LHCN-M2 (cell line): Measurements from ENCODE around the gene UFC1. TPM values are rescaled to one million over a fixed set of nuclear protein-coding genes. Genes with fewer than 3 reads are reported as not detected.
A peak's percentile ranks its signal among the peaks of the same experiment; 100 is the strongest.
"Not testable (repeated sequence)": the region's sequence is repeated elsewhere in the genome, so short reads cannot be mapped to it uniquely, and the experiment has no call there.

Source experiments
- DNase-seq: peaks from one replicate; pipeline ENCODE4 v3.0.0-alpha.2; 2012; ENCODE audit warnings: low read depth
- polyA plus RNA-seq: library from polyadenylated mRNA; unstranded; fragments of >200 nt; gene quantifications from one replicate; pipeline ENCODE4 v1.2.1, GENCODE V29; 2012; ENCODE audit warnings: missing spikeins
- total RNA-seq: library from RNA; depleted of rRNA; stranded (reverse); fragments of >200 nt; gene quantifications from 2 replicates; pipeline ENCODE4 v1.2.3, GENCODE V29; 2014; rRNA removed

UFC1 gene
- total RNA-seq: 50.0 and 90.6 TPM in 2 replicates
- 130 TPM for polyA plus RNA-seq

DNA sequence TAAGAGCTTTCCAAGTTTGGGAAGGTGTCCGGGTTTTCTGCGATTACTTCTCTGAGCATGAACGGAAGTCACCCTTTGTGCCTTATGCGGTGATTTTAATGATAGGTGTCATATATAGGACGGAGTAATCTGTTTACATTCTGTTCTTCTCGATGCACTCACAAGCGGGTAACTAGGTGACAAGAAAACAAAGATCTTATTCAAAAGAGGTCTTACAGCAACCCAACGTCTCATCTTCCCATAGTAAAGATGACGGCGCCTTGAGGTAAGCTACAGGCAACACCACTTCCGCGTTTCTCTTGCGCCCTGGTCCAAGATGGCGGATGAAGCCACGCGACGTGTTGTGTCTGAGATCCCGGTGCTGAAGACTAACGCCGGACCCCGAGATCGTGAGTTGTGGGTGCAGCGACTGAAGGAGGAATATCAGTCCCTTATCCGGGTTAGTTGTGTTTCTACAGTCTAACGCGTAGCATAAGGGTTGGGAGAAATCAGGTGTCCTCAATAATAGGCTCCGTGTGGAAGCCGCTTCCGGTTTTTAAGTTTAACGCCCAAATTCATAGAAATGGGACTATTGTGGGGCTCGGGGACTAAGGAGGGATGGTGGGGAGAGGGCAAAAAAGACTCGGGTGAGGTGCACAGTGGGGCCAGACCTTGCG, at the start of gene UFC1:
Gene UFC1, plus strand, starts transcription at position 297 of the 656 bp plus-strand sequence. Its CDS starts 20 bp downstream, at position 317.
- peak; percentile 88 for DNase-seq

DNA sequence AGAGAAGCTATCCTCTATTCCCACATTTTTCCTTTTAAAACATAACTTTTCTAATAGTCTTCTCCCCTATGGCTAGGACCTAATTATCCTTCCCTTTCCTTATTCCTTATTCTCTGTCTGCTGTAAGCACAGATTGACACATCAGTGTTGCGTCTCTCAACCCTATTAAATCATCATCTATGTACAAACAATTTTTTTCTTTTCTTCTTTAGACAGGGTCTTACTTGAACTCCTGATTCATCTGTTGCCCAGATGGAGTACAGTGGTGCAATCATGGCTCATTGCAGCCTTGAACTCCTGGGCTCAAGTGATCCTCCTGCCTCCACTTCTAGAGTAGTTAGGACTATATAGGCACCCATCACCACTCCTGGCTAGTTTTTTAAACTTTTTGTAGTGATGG, 47.3 kb upstream of the UFC1 start:
- no peak for DNase-seq

DNA sequence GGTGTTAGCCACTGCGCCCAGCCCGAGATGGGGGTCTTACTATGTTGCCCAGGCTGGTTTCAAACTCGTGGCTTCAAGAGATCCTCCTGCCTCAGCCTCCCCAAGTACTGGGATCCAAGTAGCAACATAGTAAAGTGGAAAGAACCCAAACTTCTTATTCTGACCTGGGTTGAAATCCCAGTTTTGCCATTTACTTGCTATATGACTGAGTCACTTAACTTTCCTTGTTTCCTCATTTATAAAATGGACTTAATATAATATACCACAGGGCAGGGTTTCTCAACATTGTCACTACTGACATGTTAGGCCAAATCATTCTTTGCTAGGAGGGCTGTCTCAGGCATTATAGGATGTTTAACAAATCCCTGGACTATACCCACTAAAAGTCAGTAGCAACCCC, 42.7 kb upstream of the UFC1 start:
- no peak for DNase-seq

DNA sequence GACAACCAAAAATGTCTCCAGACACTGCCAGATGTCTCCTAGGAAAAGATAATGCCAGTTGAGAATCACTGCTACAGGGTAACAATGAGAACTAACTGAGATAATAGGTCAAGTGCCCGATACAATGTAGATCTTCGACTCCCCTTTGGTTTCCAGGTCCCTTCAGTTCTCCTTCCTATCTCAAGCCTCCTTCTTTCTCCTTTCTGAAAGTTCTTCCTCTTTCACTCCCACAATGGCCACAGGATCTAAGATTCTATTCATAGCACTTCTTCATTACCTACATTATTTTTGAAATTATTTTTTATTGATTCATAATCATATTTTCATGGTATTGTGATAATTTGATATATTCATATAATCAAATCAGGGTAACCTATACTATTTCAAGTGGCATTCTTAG, 42.3 kb upstream of the UFC1 start:
- DNase-seq: no peak

DNA sequence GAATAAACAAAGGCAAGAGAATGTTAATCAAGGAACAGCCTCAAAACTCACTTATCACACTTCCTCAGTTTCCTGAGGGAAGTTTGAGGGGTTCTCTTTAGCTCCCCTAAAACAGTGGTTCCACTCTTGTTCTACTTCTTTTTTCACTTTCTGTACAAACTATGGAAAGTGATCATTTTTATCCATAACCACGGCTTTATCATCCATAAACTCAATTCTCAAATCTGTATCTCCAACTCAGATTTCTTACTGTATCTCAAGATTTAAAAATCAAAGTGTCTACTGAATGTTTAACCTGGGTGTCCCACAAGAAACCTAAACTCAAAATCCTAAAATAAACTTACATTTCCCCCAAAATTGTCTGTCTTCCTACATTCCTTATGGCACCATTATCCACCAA, 39.9 kb upstream of the UFC1 start:
- DNase-seq: no peak

DNA sequence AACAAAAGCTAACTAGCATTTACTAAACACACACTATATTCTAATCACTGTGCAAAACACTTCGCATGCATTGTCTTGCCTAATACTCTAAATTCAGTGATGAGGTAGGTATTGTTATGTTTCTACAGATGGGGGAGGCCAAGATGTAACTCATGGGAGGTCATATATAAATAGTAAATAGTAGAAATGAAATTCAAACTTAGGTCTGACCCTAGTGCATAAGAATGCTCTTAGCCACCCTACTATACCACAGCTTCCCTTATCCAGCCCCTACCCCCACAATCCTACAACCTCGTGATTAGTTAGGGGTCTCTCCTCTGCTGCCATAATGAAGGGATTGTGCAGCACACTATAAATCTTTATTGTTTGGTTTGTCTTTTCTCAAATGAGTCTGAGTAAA, 39.2 kb upstream of the UFC1 start:
- no peak for DNase-seq

DNA sequence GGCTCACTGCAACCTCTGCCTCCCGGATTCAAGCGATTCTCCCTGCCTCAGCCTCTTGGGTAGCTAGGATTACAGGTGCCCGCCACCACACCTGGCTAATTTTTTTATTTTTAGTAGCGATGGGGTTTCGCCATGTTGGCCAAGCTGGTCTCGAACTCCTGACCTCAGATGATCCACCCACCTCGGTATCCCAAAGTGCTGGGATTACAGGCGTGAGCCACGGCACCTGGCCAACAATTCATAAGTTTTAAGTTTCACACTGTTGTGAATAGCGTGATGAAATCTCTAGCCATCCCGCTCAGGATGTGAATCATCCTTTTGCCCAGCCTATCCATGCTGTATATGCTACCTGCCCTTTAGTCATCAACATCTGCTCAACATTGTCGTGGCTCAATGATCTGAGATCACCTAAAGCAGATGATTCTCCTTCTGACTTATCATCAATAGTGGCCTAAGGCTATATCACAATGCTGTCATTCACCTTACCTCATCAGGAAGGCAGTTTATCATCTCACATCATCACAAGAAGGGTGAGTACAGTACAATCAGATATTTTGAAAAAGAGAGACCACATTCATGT, 38.6 kb upstream of the UFC1 start:
- peak; percentile 83 for DNase-seq

DNA sequence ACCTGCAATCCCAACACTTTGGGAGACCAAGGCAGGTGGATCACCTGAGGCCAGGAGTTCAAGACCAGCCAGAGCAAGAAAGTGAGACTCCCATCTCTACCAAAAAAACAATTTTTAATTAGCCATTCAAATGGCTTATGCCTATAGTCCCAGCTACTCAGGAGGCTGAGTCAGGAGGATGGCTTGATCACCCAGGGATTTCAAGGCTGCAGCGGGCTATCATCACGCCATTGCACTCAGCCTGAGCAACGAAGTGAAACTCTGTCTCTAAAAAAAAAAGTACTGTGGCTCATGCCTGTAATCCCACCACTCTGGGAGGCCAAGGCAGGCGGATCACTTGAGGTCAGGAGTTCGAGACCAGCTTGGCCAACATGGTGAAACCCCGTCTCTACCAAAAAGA, 37.8 kb upstream of the UFC1 start:
- not testable (repeated sequence) for DNase-seq

DNA sequence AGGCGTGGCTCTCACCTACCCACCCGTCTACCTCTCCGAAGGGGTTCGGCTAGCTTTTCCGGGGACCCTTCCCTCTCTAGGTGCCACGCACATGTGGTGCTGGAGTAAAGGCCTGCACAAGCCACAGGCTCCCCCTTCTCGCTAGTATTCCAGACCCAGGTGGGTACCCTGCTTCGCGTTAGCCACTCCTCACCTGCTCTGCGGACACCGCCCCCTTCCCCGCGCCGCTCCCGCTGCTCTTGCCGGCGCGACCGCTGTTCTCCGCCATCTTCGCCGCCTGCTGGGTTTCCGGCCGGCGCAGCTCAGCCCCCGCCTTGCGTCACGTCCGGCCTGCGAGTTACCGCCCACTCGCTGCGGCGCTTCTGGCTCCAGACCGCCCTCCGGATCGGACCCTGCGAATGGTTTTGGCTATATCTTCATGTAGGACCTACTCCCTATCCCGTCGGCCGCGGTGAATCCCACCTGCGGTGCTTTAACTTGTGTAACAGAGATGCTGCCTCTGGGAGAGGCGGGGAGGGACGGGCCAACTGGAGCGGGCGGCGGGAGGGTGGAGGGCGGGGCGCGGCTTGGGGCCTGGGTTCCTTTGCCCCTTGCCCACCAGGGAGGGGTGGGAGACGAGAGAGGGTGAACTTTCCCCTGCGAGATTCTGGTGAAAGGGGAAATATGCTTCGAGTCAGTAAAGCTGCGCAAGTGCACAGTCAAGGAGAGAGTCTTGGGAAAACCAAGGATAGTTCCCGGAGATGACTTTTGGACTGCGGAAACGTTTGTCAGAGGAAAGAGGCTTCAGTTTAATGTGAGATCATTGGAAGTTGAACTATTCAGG, 35.8 kb upstream of the UFC1 start, which contains the start of the genes NIT1 and PFDN2:
Gene NIT1, plus strand, starts transcription at position 347 of the 823 bp plus-strand sequence. Its CDS starts 72 bp downstream, at position 419.
Gene PFDN2, minus strand, starts transcription at position 279 of the 823 bp plus-strand sequence. Its CDS starts 11 bp downstream, at position 268.
- DNase-seq: peak; percentile 76

DNA sequence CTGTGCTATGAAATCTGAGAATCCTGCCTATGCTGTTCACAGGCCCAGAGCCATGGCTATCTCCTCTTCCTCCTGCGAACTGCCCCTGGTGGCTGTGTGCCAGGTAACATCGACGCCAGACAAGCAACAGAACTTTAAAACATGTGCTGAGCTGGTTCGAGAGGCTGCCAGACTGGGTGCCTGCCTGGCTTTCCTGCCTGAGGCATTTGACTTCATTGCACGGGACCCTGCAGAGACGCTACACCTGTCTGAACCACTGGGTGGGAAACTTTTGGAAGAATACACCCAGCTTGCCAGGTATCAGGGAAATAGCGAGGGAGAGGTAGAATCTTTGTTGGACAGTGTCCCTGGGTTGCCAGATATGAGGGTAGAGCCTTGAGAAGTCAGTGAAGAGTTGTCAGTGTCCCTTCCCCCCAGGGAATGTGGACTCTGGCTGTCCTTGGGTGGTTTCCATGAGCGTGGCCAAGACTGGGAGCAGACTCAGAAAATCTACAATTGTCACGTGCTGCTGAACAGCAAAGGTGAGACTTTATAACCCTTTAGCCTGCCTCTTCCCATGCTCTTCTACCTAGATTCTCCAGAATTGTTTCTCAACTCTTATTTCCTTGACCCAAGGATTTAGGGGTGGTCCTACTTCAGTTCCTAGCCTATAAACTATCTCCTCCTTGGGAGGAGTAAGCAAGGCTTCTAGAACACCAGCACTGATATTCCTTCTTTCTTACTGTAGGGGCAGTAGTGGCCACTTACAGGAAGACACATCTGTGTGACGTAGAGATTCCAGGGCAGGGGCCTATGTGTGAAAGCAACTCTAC, 34.5 kb upstream of the UFC1 start:
- DNase-seq: peak; percentile 49

DNA sequence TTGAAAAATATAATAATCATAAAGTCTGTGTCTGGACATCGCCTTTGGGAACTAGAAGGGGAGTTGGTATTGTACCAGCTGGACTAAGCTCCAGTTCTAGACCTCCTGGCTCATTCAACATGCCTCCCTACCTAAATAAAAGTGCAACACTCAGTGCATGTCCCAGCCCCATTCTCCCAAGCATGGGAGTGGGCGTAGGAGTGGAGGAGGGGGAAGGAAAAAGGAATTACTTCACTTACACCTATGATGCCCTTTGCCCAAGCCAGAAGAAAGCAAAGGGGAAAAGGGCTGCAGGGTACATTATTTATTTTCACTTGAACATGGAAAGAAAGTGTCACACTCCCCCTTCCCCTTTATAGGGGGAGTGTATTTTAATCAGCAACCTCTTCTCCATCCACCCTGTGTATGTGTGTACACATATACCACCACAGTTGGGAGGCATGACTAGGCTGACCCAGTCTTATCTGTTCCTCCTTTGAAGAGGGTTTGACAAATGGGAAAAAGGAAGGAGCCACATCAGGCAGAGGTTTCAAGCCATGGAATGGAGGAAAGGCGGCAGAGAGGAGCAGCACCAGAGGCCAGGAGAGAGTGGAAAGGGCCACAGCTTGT, 32.6 kb upstream of the UFC1 start:
- no peak for DNase-seq

DNA sequence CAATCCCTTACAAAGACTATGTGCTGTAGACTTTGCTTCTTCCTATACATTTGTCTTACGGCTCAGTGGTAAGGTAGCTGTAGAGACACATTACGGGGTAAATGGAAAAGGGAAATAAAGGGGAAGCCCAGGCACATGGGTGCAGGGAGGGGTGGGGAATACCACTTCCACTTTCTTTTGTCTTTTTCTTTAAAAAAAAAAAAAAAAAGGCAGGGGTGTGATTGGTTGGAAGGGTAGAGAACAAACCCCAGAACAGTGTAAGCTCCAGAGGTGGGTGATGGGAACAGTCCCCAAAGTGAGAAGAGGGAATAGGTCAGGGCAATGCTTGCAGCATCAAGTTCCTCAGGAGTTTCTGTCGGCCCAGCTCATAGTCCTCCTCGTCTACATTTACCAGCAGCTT, 31.9 kb upstream of the UFC1 start:
- no peak for DNase-seq

DNA sequence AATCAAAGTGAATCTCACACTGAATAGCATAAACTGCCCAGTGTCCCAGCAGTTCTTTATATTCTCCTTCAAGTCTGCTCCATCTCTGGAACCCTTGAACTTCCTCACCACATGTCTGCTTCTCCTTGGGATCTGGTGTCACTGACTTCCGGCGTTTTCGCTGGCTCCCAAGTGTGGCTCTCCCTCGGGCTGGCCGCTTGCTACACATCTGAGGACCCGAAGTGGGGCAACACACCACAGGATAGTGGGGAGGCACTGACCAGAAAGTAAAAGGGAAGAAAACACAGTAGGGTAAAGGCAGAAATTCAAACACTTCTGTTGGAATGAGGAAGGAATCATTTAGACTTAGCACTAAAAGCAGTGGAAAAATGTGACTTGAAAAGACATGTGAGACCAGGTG, 30.8 kb upstream of the UFC1 start:
- no peak for DNase-seq

DNA sequence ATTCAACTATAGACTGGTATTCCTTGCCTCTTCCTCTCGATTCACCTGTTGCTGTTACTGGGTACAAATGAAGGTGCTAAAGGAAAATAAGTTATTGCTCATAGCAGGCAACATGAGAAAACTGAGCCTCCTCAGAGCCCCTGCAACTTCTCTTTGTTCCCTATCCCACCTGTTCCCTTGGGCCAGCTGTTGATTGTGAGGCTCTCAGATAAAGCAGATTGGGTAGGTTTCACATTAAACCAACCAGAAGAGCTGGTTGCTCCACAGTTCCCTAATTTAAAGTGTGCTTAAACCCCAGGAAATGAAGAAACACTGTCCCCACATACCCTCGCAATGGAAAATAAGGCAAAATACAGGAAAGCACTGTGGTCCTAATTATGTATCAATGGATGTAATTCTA, 26.1 kb upstream of the UFC1 start:
- DNase-seq: no peak

DNA sequence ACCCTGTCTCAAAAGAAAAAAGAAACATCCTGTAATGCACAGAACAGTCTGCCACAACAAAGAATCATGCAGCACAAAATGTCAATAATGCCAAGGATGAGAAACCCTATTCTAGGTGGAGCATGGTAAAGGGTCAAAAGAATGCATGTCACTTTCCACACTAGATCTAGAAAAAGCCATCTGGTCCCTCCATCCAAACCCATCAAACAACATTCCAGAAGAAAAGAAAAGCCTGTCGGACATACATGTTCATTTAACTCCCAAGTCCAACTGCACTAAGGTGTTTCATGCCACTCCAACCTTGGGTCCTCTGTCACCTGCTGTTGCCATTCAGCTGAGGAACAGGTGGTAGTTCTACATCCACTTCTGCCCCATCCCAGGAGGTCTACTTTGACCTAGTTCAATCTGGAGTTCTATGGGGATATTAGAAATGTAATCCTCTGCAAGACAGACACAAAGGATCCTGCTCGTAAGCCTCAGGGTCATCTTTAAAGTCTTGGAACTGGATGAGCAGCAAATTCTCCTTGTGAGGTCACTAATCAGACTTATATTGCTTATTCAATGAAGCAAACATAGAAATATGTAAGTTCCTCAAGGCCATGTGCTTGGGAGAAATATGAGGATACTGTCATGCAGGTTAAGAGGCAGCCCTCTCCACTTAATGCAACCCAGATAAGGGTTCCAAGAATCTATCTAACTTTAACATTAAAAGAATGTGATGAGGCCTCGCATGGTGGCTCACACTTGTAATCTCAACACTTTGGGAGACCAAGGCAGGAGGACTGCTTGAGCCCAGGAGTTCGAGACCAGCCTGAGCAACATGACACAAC, 25.0 kb upstream of the UFC1 start:
- DNase-seq: peak; percentile 4

DNA sequence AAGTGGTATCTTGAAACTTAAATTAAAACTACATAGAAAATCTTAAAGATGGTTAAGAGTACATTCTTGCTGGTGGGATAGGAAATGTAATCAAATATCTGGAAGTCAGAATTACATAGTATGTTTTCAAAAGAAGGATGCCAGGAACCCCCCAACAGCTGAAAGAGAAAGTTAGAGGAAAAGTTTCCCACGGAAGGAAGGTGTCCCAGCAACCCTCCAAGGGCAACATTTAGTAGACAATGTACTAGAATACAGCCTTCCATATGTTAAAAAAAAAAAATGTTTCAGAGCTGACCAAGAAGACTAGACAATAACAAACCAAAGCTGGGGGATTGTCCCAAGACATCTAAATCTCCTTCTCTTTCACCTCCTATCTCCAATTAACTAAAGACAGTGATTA, 23.5 kb upstream of the UFC1 start:
- no peak for DNase-seq

DNA sequence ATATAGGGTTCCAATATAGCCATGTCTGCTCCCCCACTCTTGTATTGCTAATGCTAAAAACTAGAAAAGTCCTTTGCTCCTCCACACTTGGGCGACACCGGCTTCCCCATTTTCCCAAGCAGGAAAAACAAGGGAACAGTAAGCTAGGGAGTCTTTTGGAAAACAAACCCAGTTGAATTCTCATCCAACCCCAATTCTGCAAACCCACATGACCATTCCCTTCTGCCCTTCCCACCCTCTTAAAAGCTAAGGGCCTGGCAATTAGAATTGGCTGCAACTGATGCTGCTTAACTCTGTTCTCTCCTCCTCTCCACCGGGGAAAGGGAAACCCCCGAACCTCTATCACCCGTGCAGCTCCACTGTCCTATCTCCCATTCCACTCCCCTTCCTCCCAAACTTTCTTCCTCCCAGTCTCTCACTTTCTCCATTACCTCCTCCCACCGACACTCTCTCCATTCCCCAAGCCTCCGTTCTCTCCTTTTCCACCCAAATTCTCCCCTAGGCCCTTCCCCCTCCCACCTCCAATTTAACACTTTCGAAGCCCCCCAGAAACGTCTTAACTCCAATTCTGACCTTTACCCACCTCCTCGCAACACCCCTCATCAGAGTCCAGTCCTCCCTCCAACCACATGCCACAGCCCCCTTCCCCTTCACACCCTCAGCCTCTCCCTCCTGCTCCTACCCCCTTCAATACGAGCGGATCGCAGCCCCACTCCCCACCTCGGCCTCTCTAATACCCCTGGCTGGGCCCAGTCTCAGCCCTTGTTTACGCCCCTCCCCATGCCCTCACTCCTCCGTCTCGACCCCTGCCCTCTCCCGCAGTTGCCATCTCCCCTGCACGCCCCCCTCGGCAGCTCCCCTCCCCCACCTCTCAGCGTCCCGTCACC, 22.0 kb upstream of the UFC1 start:
- peak; percentile 35 for DNase-seq

DNA sequence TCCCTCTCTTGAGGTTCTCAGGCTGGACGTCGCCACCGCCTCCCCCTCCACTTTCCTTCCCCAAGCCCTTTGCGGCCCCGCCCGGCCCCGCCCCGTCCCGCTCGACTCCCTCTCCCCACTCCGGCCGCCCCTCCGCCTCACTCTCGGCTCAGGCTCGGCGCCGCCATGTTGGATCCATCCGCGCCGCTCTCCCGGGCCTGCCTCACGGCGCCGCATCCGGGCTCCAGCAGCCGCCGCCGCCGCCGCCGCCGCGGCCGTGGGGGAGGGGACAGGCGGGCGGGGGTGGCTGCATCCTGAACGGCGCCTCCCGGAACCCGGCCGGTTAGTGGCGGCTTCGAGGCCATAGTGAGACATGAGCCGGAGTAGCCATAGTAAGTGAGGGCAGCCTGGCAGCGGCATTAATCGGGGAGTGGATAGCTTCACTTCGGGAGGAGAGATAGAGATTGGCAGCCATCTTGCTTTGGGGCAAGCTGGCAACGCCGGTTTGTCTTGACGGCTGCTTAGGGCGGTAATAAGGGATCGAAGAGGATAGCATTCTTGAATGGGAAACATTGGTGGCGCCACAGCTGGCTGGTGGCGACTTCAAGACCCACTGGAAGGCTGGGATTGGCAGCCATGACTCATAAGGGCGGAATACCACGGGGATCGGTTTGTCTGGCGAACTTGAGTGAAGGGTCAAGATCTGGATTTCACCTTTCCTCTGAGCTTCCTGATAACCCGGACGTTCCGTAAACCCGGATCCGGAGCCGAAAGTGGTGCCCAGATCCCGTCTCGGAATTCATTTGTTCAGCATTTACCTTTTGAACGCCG, 21.2 kb upstream of the UFC1 start, which contains the start of gene DEDD:
Gene DEDD, minus strand, starts transcription at position 258 of the 810 bp plus-strand sequence. CDS start 8,205 bp downstream, outside the sequence.
- DNase-seq: peak; percentile 97
